Activated CD4-positive, alpha-beta memory T cell treated with anti-CD3 and anti-CD28 coated beads, Interleukin-2, amount 10 ng/mL, durations not matched to agents 7 days and 5 days (primary cell): ENCODE measurements around the gene ODAM. TPM values are rescaled to one million over a fixed set of nuclear protein-coding genes. Genes with fewer than 3 reads are reported as not detected.
"Not testable (repeated sequence)": the region's sequence is repeated elsewhere in the genome, so short reads cannot be mapped to it uniquely, and the experiment has no call there.

Experiments used
- CTCF ChIA-PET: fragments of 350-600 bp; sonication (Branson Sonifier 250); formaldehyde crosslinking; loops from one replicate; lab custom pipeline; 2021; ENCODE audit warnings: antibody characterized with exemption, inconsistent platforms; lab: Charles Lee
- POLR2A ChIA-PET: fragments of 350-600 bp; sonication (Branson Sonifier 250); formaldehyde crosslinking; loops from one replicate; lab custom pipeline; 2021; ENCODE audit warnings: antibody characterized with exemption; lab: Charles Lee
- DNase-seq: peaks from one replicate; pipeline ENCODE4 v3.0.0-alpha.2; 2020
- H3K27ac Mint-ChIP-seq: one replicate; pipeline ENCODE4 v1.8.0; 2021; ENCODE audit warnings: mild to moderate bottlenecking, mixed read lengths
- H3K27me3 Mint-ChIP-seq: one replicate; pipeline ENCODE4 v1.8.0; 2021; ENCODE audit warnings: mixed read lengths
- H3K36me3 Mint-ChIP-seq: one replicate; pipeline ENCODE4 v1.8.0; 2021; ENCODE audit warnings: low read depth, mixed read lengths
- H3K4me1 Mint-ChIP-seq: one replicate; pipeline ENCODE4 v1.8.0; 2021; ENCODE audit warnings: mixed read lengths
- H3K4me3 Mint-ChIP-seq: one replicate; pipeline ENCODE4 v1.8.0; 2021; ENCODE audit warnings: mild to moderate bottlenecking, mixed read lengths
- H3K9me3 Mint-ChIP-seq: one replicate; pipeline ENCODE4 v1.8.0; 2021; ENCODE audit warnings: mixed read lengths
- total RNA-seq, 2 experiments: library from RNA; stranded (reverse); gene quantifications; one replicate each; pipeline ENCODE4 v1.2.3, GENCODE V29; 2021

Gene ODAM
- total RNA-seq, 2 experiments from 2014 or later = not detected

DNA sequence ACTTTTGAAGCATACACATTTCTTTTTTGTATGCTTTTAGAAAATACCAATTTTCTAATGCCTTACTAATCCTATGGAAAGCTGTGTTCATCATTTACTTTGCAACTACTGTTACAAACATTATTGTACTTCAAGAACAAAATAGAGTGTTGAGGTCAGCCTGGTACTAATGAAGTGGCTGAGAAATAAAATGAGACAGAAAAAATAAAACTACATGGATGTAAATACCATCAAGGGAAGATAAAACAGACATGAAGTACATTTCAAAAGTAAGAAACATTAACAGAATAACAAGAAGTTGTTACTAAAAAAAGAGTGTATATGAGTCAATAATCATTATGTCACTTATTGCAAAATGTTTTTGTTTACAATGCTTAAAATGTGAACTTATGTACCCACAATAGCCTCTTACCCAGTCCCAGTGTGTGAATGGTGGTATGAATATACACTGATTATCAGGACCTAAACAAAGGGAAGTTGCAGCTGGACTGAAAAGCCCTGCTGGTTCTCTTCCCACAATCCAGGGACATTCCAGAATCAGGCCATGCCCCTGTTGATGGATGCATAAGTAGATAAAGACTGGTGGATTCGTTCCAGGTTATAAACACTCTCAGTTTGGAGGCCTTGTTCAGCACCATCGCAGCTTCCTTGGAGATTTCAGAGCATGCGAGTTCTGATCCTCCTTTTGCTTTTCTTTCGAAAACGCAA is 44.5 kb downstream of the ODAM start:
- no peaks in the 10 kb centered on the region for H3K4me1 Mint-ChIP-seq

DNA sequence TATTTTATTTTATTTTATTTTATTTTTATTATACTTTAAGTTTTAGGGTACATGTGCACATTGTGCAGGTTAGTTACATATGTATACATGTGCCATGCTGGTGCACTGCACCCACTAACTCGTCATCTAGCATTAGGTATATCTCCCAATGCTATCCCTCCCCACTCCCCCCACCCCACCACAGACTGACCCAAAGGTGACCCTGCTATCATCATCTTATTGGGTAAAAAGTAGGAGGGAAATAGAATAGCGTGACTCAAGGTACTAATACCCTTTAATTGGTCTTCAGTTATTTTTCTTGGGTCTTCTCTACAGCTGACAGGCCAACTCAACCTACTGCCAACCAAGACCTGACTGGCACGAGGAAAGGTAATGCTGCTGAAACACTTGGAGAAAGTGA is 46.8 kb downstream of the ODAM start, which contains the start of gene CSN3:
TSS of gene CSN3 (plus strand) at position 301 of the 400 bp plus-strand sequence. CDS start 2,223 bp downstream, outside the sequence.
- H3K36me3 Mint-ChIP-seq, CTCF ChIA-PET, POLR2A ChIA-PET, DNase-seq, H3K4me1 Mint-ChIP-seq, H3K9me3 Mint-ChIP-seq, H3K27ac Mint-ChIP-seq, H3K4me3 Mint-ChIP-seq, H3K27me3 Mint-ChIP-seq: not testable (repeated sequence)

More for the DNA sequence above, 44.5 kb downstream of the ODAM start:
- H3K27ac Mint-ChIP-seq = no peak overlapping the region
- ChIA-PET POLR2A (no interaction called here), CTCF (no interaction called here)
- H3K9me3 Mint-ChIP-seq = no peaks in the 10 kb centered on the region
- no peak overlapping the region for H3K4me3 Mint-ChIP-seq
- no peaks in the 10 kb centered on the region for H3K36me3 Mint-ChIP-seq
- no peaks in the 10 kb centered on the region for H3K27me3 Mint-ChIP-seq
- no peak for DNase-seq

DNA sequence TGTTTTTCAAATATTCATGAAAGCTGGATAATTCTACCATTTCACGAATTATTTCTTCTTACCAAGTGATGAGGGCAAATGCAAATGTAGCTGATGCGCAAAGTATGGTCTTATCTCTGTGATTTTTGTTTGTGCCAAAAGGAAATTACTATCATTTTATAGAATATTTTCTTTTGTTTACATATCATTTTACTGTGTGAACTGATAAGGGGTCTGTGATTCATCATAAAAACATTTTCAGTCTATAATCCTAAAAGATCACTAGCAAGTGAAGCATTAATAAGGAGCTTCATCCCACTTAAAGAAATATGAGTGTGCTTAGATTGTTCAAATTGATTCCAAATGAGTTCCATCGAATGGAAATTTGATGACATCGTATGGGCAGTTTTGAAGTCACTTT is 47.6 kb downstream of the ODAM start:
- H3K9me3 Mint-ChIP-seq = no peaks in the 10 kb centered on the region
- DNase-seq = no peak
- no peaks in the 10 kb centered on the region for H3K4me1 Mint-ChIP-seq
- H3K4me3 Mint-ChIP-seq = no peak overlapping the region
- ChIA-PET POLR2A (no interaction called here), CTCF (no interaction called here)
- H3K36me3 Mint-ChIP-seq = no peaks in the 10 kb centered on the region
- no peak overlapping the region for H3K27ac Mint-ChIP-seq
- no peaks in the 10 kb centered on the region for H3K27me3 Mint-ChIP-seq

DNA sequence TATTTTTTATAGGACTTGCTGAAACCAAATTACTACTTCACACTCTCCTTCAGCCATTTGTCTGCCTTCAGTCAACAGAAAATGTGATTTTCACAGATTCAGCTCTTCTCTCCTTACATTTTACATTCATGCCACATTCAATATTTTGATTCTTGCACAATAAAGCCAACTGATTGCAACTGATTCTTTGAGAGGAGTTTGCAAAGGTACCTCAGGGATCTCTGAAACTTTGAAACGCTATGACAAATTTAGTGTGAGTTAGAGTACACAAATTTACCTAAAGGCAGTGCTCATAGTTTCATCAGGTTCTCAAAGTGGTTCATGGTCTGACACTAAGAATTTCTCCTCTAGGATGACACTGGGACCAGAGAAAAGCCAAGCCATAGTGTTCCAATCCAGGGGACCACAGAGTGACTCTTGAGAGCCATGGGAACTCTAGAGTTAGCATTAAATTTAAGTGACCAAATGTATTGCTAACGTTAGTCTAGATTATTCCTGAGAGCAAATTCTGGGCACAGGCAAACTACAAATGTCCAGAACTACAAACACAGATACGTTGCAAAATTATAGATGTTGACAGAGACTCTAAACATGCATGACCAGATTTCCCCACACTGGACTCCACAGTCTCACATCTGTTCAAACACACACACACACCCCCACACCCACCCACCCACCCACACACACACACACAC is 55.9 kb downstream of the ODAM start:
- H3K27me3 Mint-ChIP-seq = no peaks in the 10 kb centered on the region
- no peaks in the 10 kb centered on the region for H3K4me1 Mint-ChIP-seq
- CTCF ChIA-PET = no interaction called here
- H3K36me3 Mint-ChIP-seq = no peaks in the 10 kb centered on the region
- H3K4me3 Mint-ChIP-seq = no peak overlapping the region
- DNase-seq = no peak
- POLR2A ChIA-PET = no interaction called here
- no peaks in the 10 kb centered on the region for H3K9me3 Mint-ChIP-seq
- H3K27ac Mint-ChIP-seq = no peak overlapping the region

DNA sequence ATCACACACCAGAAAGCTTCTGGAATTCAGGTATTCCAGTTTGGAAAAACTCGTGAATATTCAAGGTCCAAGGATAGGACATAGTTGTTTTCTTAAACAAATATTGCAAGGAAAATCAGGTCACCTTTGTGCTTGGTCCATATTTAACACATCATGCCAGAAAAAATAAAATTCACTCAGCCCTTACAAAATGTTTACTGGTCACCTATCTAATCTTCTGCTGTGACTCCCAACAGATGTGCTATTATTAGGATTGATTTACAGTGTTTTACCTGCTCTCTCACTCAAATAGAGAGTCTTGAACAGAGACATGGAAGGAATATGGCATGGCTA is 56.4 kb downstream of the ODAM start:
- H3K36me3 Mint-ChIP-seq = no peaks in the 10 kb centered on the region
- no peaks in the 10 kb centered on the region for H3K9me3 Mint-ChIP-seq
- H3K27ac Mint-ChIP-seq = no peak overlapping the region
- ChIA-PET POLR2A (no interaction called here), CTCF (no interaction called here)
- H3K27me3 Mint-ChIP-seq = no peaks in the 10 kb centered on the region
- H3K4me1 Mint-ChIP-seq = no peaks in the 10 kb centered on the region
- no peak for DNase-seq
- no peak overlapping the region for H3K4me3 Mint-ChIP-seq

Other genes with a start within 250 kb of the ODAM start
- gene CSN2, start 230.0 kb upstream of the ODAM start, total RNA-seq = not detected
- gene STATH, start 199.8 kb upstream of the ODAM start, total RNA-seq = not detected
- gene HTN3, start 167.3 kb upstream of the ODAM start, total RNA-seq = not detected
- not detected for gene HTN1, start 145.3 kb upstream of the ODAM start, total RNA-seq
- not detected for gene PRR27, start 41.5 kb upstream of the ODAM start, total RNA-seq
- not detected for gene FDCSP, start 30.4 kb downstream of the ODAM start, total RNA-seq
- gene CSN3, start 46.9 kb downstream of the ODAM start, total RNA-seq = not detected
- not detected for gene CABS1, start 139.3 kb downstream of the ODAM start, total RNA-seq
- gene SMR3A, start 165.0 kb downstream of the ODAM start, total RNA-seq = not detected
- not detected for gene SMR3B, start 187.4 kb downstream of the ODAM start, total RNA-seq
- not detected for gene OPRPN, start 202.2 kb downstream of the ODAM start, total RNA-seq